ENCODE results near the gene ANAPC7. TPM values are rescaled to one million over a fixed set of nuclear protein-coding genes. Genes with fewer than 3 reads are reported as not detected.

Gene ANAPC7
- total and polyA plus RNA-seq, 7 experiments from 2014 or later: 26.6 to 71.7 (median 43.2) TPM

- Mint-ChIP-seq H3K27me3 (no peaks in the 10 kb centered on the region), H3K36me3 (peaks cover 17 to 47% (median 35%) of the 10 kb centered on the region in 5 donors), H3K4me1 (peaks cover 8 to 43% (median 30%) of the 10 kb centered on the region in 7 donors), H3K4me3 (no peak overlapping the region), H3K27ac (peak overlapping the region in 2 of 9 donors; percentile 27 to 45), H3K9me3 (no peaks in the 10 kb centered on the region)
- Histone ChIP-seq H3K4me3 (ENCODE audit: low read length) (no peak overlapping the region), H3K27me3 (ENCODE audit: control insufficient read depth in 2 of 2, insufficient read depth in 2 of 2, low read length in 2 of 2) (no peaks in the 10 kb centered on the region), H3K4me1 (ENCODE audit: control insufficient read depth in 2 of 2, insufficient read depth in 2 of 2, low read length in 2 of 2) (peaks cover 0 to 23% of the 10 kb centered on the region in 2 donors), H3K36me3 (ENCODE audit: control insufficient read depth in 2 of 3, insufficient read depth in 3 of 3, low read length in 3 of 3) (peaks cover 27 to 76% (median 58%) of the 10 kb centered on the region in 3 experiments), H3K9me3 (ENCODE audit: control insufficient read depth in 2 of 3, low read length in 3 of 3) (no peaks in the 10 kb centered on the region), H3K27ac (ENCODE audit: low read depth, low read length) (no peak overlapping the region)
- ChIA-PET POLR2A (no interaction called here), CTCF (no interaction called here)
- intact Hi-C loops (cut with micrococcal nuclease): no loop called here
- no peak for DNase-seq
- ATAC-seq: no peak
Measured at GRCh38 chr12:110345963-110346362, 57.5 kb downstream of the ANAPC7 start.

DNA sequence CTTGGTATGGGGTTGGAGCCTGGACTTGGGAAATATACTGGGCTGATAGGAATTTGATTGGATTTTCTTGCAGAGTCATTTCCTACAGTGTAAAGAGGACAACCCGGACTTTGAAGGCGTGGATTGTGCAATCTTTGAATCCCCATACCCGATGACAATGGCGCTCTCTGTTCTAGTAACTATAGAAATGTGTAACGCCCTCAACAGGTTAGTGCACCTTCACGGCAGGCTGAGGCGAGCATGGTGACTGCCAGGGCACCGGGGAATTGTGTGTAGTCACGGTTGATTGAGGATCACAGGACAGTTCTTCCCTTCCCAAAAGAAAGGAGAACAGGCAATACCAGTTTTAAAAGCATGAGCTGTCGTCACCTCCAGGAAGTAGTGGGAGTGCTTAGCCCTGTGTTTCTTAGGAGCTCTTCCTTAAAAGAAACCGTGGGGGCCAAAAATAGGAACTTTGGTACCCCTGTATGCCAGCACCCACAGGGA, 58.3 kb downstream of the ANAPC7 start:
- ATAC-seq (no peak), DNase-seq (no peak)
- H3K9me3 Mint-ChIP-seq: no peaks in the 10 kb centered on the region
- H3K27ac Mint-ChIP-seq: peak overlapping the region in 1 of 9 donors; percentile 26
- Histone ChIP-seq H3K4me3 (ENCODE audit: low read length) (no peak overlapping the region), H3K27me3 (ENCODE audit: control insufficient read depth in 2 of 2, insufficient read depth in 2 of 2, low read length in 2 of 2) (no peaks in the 10 kb centered on the region), H3K36me3 (ENCODE audit: control insufficient read depth in 2 of 3, insufficient read depth in 3 of 3, low read length in 3 of 3) (peaks cover 27 to 84% (median 59%) of the 10 kb centered on the region in 3 experiments), H3K9me3 (ENCODE audit: control insufficient read depth in 2 of 3, low read length in 3 of 3) (no peaks in the 10 kb centered on the region), H3K4me1 (ENCODE audit: control insufficient read depth in 2 of 2, insufficient read depth in 2 of 2, low read length in 2 of 2) (peaks cover 0 to 17% of the 10 kb centered on the region in 2 donors), H3K27ac (ENCODE audit: low read depth, low read length) (no peak overlapping the region)
- CTCF ChIA-PET: no interaction called here
- POLR2A ChIA-PET: no interaction called here
- intact Hi-C loops (cut with micrococcal nuclease): no loop called here
- peaks cover 8 to 39% (median 22%) of the 10 kb centered on the region in 7 donors for H3K4me1 Mint-ChIP-seq
- no peaks in the 10 kb centered on the region for H3K27me3 Mint-ChIP-seq
- no peak overlapping the region for H3K4me3 Mint-ChIP-seq
- peaks cover 20 to 53% (median 42%) of the 10 kb centered on the region in 5 donors for H3K36me3 Mint-ChIP-seq

- H3K4me1 ChIP-seq (ENCODE audit: control insufficient read depth in 2 of 2, insufficient read depth in 2 of 2, low read length in 2 of 2): peaks cover 0 to 11% of the 10 kb centered on the region in 2 donors
- Mint-ChIP-seq H3K4me1 (peaks cover 5 to 33% (median 17%) of the 10 kb centered on the region in 7 donors), H3K4me3 (no peak overlapping the region), H3K27me3 (no peaks in the 10 kb centered on the region), H3K36me3 (peaks cover 20 to 59% (median 45%) of the 10 kb centered on the region in 5 donors), H3K27ac (no peak overlapping the region), H3K9me3 (no peaks in the 10 kb centered on the region)
- ChIA-PET POLR2A (no interaction called here), CTCF (no interaction called here)
- H3K36me3 ChIP-seq (ENCODE audit: control insufficient read depth in 2 of 3, insufficient read depth in 3 of 3, low read length in 3 of 3): peaks cover 27 to 89% (median 60%) of the 10 kb centered on the region in 3 experiments
- intact Hi-C loops (cut with micrococcal nuclease): no loop called here
- DNase-seq (no peak), ATAC-seq (no peak)
- no peak overlapping the region for H3K27ac ChIP-seq (ENCODE audit: low read depth, low read length)
- no peaks in the 10 kb centered on the region for H3K9me3 ChIP-seq (ENCODE audit: control insufficient read depth in 2 of 3, low read length in 3 of 3)
- H3K27me3 ChIP-seq (ENCODE audit: control insufficient read depth in 2 of 2, insufficient read depth in 2 of 2, low read length in 2 of 2): no peaks in the 10 kb centered on the region
- H3K4me3 ChIP-seq (ENCODE audit: low read length): no peak overlapping the region
Measured at GRCh38 chr12:110344657-110345056, 58.9 kb downstream of the ANAPC7 start.

GRCh38 chr12:110343736-110344555, 59.6 kb downstream of the ANAPC7 start:
- peak overlapping the region in 3 of 9 donors; percentile 41 to 52 (median 46) for H3K27ac Mint-ChIP-seq
- intact Hi-C loops (cut with micrococcal nuclease): no loop called here
- H3K4me1 Mint-ChIP-seq: peaks cover 0 to 26% (median 10%) of the 10 kb centered on the region in 7 donors
- H3K9me3 Mint-ChIP-seq: no peaks in the 10 kb centered on the region
- ChIA-PET CTCF (no interaction called here), POLR2A (no interaction called here)
- H3K27ac ChIP-seq (ENCODE audit: low read depth, low read length): no peak overlapping the region
- H3K4me1 ChIP-seq (ENCODE audit: control insufficient read depth in 2 of 2, insufficient read depth in 2 of 2, low read length in 2 of 2): peaks cover 0 to 4% of the 10 kb centered on the region in 2 donors
- ATAC-seq (no peak), DNase-seq (no peak)
- peaks cover 27 to 96% (median 65%) of the 10 kb centered on the region in 3 experiments for H3K36me3 ChIP-seq (ENCODE audit: control insufficient read depth in 2 of 3, insufficient read depth in 3 of 3, low read length in 3 of 3)
- no peak overlapping the region for H3K4me3 ChIP-seq (ENCODE audit: low read length)
- no peaks in the 10 kb centered on the region for H3K27me3 ChIP-seq (ENCODE audit: control insufficient read depth in 2 of 2, insufficient read depth in 2 of 2, low read length in 2 of 2)
- H3K36me3 Mint-ChIP-seq: peaks cover 21 to 61% (median 44%) of the 10 kb centered on the region in 5 donors
- H3K9me3 ChIP-seq (ENCODE audit: control insufficient read depth in 2 of 3, low read length in 3 of 3): no peaks in the 10 kb centered on the region
- no peaks in the 10 kb centered on the region for H3K27me3 Mint-ChIP-seq
- no peak overlapping the region for H3K4me3 Mint-ChIP-seq

DNA sequence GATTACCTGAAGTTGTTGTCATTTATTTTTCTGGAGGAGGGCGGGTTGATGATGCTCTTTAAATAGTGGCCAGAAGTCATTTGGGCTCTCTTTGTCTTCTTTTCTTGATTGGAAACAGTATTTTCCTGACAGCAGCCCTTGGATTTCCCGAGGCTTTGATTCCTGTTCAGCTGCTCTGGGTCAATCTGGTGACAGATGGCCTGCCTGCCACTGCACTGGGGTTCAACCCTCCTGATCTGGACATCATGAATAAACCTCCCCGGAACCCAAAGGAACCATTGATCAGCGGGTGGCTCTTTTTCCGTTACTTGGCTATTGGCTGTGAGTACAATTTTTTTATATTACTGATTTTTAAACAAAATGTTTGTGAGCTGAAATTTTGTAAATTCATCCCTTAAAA, 60.4 kb downstream of the ANAPC7 start:
- POLR2A ChIA-PET: no interaction called here
- peaks cover 26 to 68% (median 49%) of the 10 kb centered on the region in 5 donors for H3K36me3 Mint-ChIP-seq
- intact Hi-C loops (cut with micrococcal nuclease): no loop called here

DNA sequence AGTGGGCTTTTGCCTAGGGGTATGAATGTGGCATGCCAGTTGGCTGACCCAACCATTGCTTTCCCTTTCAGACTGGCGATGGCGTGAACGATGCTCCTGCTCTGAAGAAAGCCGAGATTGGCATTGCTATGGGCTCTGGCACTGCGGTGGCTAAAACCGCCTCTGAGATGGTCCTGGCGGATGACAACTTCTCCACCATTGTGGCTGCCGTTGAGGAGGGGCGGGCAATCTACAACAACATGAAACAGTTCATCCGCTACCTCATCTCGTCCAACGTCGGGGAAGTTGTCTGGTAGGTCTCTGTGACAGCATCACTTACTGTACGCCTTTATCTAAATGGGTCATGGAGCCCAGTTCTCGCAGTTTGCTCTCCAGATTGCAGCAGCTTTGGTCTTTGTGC, 61.4 kb downstream of the ANAPC7 start:
- CTCF ChIA-PET: no interaction called here

More for the DNA sequence above, 60.4 kb downstream of the ANAPC7 start:
- DNase-seq (no peak), ATAC-seq (no peak)
- no peak overlapping the region for H3K4me3 Mint-ChIP-seq
- Histone ChIP-seq H3K4me1 (ENCODE audit: control insufficient read depth in 2 of 2, insufficient read depth in 2 of 2, low read length in 2 of 2) (no peaks in the 10 kb centered on the region), H3K27ac (ENCODE audit: low read depth, low read length) (no peak overlapping the region), H3K4me3 (ENCODE audit: low read length) (no peak overlapping the region), H3K27me3 (ENCODE audit: control insufficient read depth in 2 of 2, insufficient read depth in 2 of 2, low read length in 2 of 2) (no peaks in the 10 kb centered on the region), H3K36me3 (ENCODE audit: control insufficient read depth in 2 of 3, insufficient read depth in 3 of 3, low read length in 3 of 3) (peaks cover 27 to 98% (median 65%) of the 10 kb centered on the region in 3 experiments), H3K9me3 (ENCODE audit: control insufficient read depth in 2 of 3, low read length in 3 of 3) (no peaks in the 10 kb centered on the region)
- H3K27ac Mint-ChIP-seq: no peak overlapping the region
- H3K9me3 Mint-ChIP-seq: no peaks in the 10 kb centered on the region
- H3K27me3 Mint-ChIP-seq: no peaks in the 10 kb centered on the region
- H3K4me1 Mint-ChIP-seq: peaks cover 0 to 18% (median 1%) of the 10 kb centered on the region in 7 donors
- CTCF ChIA-PET: interaction anchor here (0.6 kb wide), 1 partner anchor 100 kb away, joined by 4 read pairs; no protein-coding TSS in a partner anchor

More for the DNA sequence above, 61.4 kb downstream of the ANAPC7 start:
- H3K4me1 ChIP-seq (ENCODE audit: control insufficient read depth in 2 of 2, insufficient read depth in 2 of 2, low read length in 2 of 2): no peaks in the 10 kb centered on the region
- Mint-ChIP-seq H3K36me3 (peaks cover 30 to 69% (median 47%) of the 10 kb centered on the region in 5 donors), H3K27me3 (no peaks in the 10 kb centered on the region), H3K9me3 (no peaks in the 10 kb centered on the region), H3K4me1 (peaks cover 0 to 10% (median 0%) of the 10 kb centered on the region in 7 donors), H3K4me3 (no peak overlapping the region), H3K27ac (peak overlapping the region in 2 of 9 donors; percentile 23 to 30)
- H3K9me3 ChIP-seq (ENCODE audit: control insufficient read depth in 2 of 3, low read length in 3 of 3): no peaks in the 10 kb centered on the region
- no peaks in the 10 kb centered on the region for H3K27me3 ChIP-seq (ENCODE audit: control insufficient read depth in 2 of 2, insufficient read depth in 2 of 2, low read length in 2 of 2)
- intact Hi-C loops (cut with micrococcal nuclease): no loop called here
- H3K27ac ChIP-seq (ENCODE audit: low read depth, low read length): no peak overlapping the region
- POLR2A ChIA-PET: no interaction called here
- DNase-seq: no peak
- peaks cover 31 to 98% (median 58%) of the 10 kb centered on the region in 3 experiments for H3K36me3 ChIP-seq (ENCODE audit: control insufficient read depth in 2 of 3, insufficient read depth in 3 of 3, low read length in 3 of 3)
- ATAC-seq: no peak
- no peak overlapping the region for H3K4me3 ChIP-seq (ENCODE audit: low read length)

Data from naive thymus-derived CD4-positive, alpha-beta T cell (primary cell).